GM18858 (cell line): ENCODE data around the gene NIM1K.
"Not testable (repeated sequence)": the region's sequence is repeated elsewhere in the genome, so short reads cannot be mapped to it uniquely, and the experiment has no call there.

Experiments
- ATAC-seq: cut with Tn5 transposase; IDR thresholded peaks from one replicate; pipeline ENCODE4 v1.9.1; 2021; ENCODE audit not compliant: unreplicated experiment

The NIM1K gene

GRCh38 chr5:43190755-43191603 lies 1.0 kb upstream of the NIM1K start:
- no peak for ATAC-seq

- peak; percentile 6 for ATAC-seq
Measured at GRCh38 chr5:43192558-43193180, 644 bp downstream of the NIM1K start.

- ATAC-seq = peak; percentile 55
Measured at GRCh38 chr5:43193181-43193893, 1.3 kb downstream of the NIM1K start.

- ATAC-seq = no peak
Measured at GRCh38 chr5:43193894-43194265, 1.9 kb downstream of the NIM1K start.

GRCh38 chr5:43195670-43196265 lies 3.7 kb downstream of the NIM1K start:
- no peak for ATAC-seq

GRCh38 chr5:43197535-43197934 lies 5.5 kb downstream of the NIM1K start:
- no peak for ATAC-seq

GRCh38 chr5:43201442-43201841 lies 9.4 kb downstream of the NIM1K start:
- not testable (repeated sequence) for ATAC-seq

- ATAC-seq = no peak
Measured at GRCh38 chr5:43202380-43202779, 10.4 kb downstream of the NIM1K start.

GRCh38 chr5:43203373-43203772 lies 11.3 kb downstream of the NIM1K start:
- ATAC-seq = no peak

- ATAC-seq = no peak
Measured at GRCh38 chr5:43204958-43205357, 12.9 kb downstream of the NIM1K start.

GRCh38 chr5:43207601-43208000 lies 15.6 kb downstream of the NIM1K start:
- ATAC-seq = no peak

GRCh38 chr5:43208658-43209057 lies 16.6 kb downstream of the NIM1K start:
- ATAC-seq = no peak

- ATAC-seq = no peak
Measured at GRCh38 chr5:43209060-43209459, 17.0 kb downstream of the NIM1K start.

- ATAC-seq = no peak
Measured at GRCh38 chr5:43209833-43210232, 17.8 kb downstream of the NIM1K start.

- no peak for ATAC-seq
Measured at GRCh38 chr5:43210570-43210969, 18.5 kb downstream of the NIM1K start.

- no peak for ATAC-seq
Measured at GRCh38 chr5:43213951-43214350, 21.9 kb downstream of the NIM1K start.

GRCh38 chr5:43215073-43215631 lies 23.1 kb downstream of the NIM1K start:
- no peak for ATAC-seq

- ATAC-seq = no peak
Measured at GRCh38 chr5:43216941-43217340, 24.9 kb downstream of the NIM1K start.

GRCh38 chr5:43219120-43219519 lies 27.1 kb downstream of the NIM1K start:
- no peak for ATAC-seq

- no peak for ATAC-seq
Measured at GRCh38 chr5:43221502-43221901, 29.5 kb downstream of the NIM1K start.

GRCh38 chr5:43225649-43226245 lies 33.7 kb downstream of the NIM1K start:
- ATAC-seq = no peak
